ENCODE results near the gene ATP1B3.
"Not testable (repeated sequence)": the region's sequence is repeated elsewhere in the genome, so short reads cannot be mapped to it uniquely, and the experiment has no call there.

Gene ATP1B3

GRCh38 chr3:141881702-141882101 lies 5.3 kb downstream of the ATP1B3 start:
- Histone ChIP-seq H3K36me3 (ENCODE audit: control insufficient read depth, insufficient read depth, low read length) (peaks cover 5% of the 10 kb centered on the region), H3K27me3 (ENCODE audit: control insufficient read depth, insufficient read depth, low read length) (no peaks in the 10 kb centered on the region), H3K4me3 (ENCODE audit: low read depth, low read length) (no peak overlapping the region), H3K9ac (ENCODE audit: low read depth, low read length) (no peak overlapping the region), H3K4me1 (ENCODE audit: control insufficient read depth, insufficient read depth, low read length) (peaks cover 5% of the 10 kb centered on the region), H3K9me3 (ENCODE audit: control insufficient read depth, insufficient read depth, low read length) (no peaks in the 10 kb centered on the region)

DNA sequence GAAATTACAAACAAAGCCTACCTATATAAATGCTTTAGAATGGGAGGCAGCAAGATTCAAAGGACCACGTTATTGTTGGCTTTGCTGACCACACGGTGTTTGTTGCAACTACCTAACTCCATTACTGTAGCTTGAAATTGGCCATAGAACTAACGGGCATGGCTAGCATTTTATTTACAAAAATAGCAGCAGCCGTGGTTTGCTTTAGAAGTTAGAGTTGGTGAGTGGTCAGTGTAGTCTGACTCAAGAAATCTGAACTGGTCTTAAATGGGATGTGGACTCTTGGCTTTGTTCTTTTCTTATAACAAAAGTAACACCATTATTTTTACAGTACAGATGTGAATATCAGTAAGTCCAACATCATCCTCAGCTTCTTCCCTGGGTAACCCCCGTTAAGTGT lies 10.6 kb downstream of the ATP1B3 start:
- H3K4me3 ChIP-seq (ENCODE audit: low read depth, low read length) = no peak overlapping the region
- peaks cover 5% of the 10 kb centered on the region for H3K36me3 ChIP-seq (ENCODE audit: control insufficient read depth, insufficient read depth, low read length)
- H3K4me1 ChIP-seq (ENCODE audit: control insufficient read depth, insufficient read depth, low read length) = no peaks in the 10 kb centered on the region
- no peaks in the 10 kb centered on the region for H3K27me3 ChIP-seq (ENCODE audit: control insufficient read depth, insufficient read depth, low read length)
- H3K9ac ChIP-seq (ENCODE audit: low read depth, low read length) = no peak overlapping the region
- no peaks in the 10 kb centered on the region for H3K9me3 ChIP-seq (ENCODE audit: control insufficient read depth, insufficient read depth, low read length)

- H3K4me1 ChIP-seq (ENCODE audit: control insufficient read depth, insufficient read depth, low read length); H3K4me3 ChIP-seq (ENCODE audit: low read depth, low read length); H3K27me3 ChIP-seq (ENCODE audit: control insufficient read depth, insufficient read depth, low read length); H3K9me3 ChIP-seq (ENCODE audit: control insufficient read depth, insufficient read depth, low read length); H3K36me3 ChIP-seq (ENCODE audit: control insufficient read depth, insufficient read depth, low read length); H3K9ac ChIP-seq (ENCODE audit: low read depth, low read length): not testable (repeated sequence)
These were observed 12.1 kb downstream of the ATP1B3 start for GRCh38 chr3:141888548-141888947.

- Histone ChIP-seq H3K9me3 (ENCODE audit: control insufficient read depth, insufficient read depth, low read length) (no peaks in the 10 kb centered on the region), H3K27me3 (ENCODE audit: control insufficient read depth, insufficient read depth, low read length) (no peaks in the 10 kb centered on the region), H3K4me1 (ENCODE audit: control insufficient read depth, insufficient read depth, low read length) (no peaks in the 10 kb centered on the region), H3K9ac (ENCODE audit: low read depth, low read length) (no peak overlapping the region), H3K4me3 (ENCODE audit: low read depth, low read length) (no peak overlapping the region), H3K36me3 (ENCODE audit: control insufficient read depth, insufficient read depth, low read length) (no peaks in the 10 kb centered on the region)
These were observed 18.2 kb downstream of the ATP1B3 start for GRCh38 chr3:141894524-141895176.

- no peak overlapping the region for H3K4me3 ChIP-seq (ENCODE audit: low read depth, low read length)
- H3K36me3 ChIP-seq (ENCODE audit: control insufficient read depth, insufficient read depth, low read length) = peaks cover 5% of the 10 kb centered on the region
- H3K9me3 ChIP-seq (ENCODE audit: control insufficient read depth, insufficient read depth, low read length) = peaks cover 7% of the 10 kb centered on the region
- H3K9ac ChIP-seq (ENCODE audit: low read depth, low read length) = no peak overlapping the region
- no peaks in the 10 kb centered on the region for H3K4me1 ChIP-seq (ENCODE audit: control insufficient read depth, insufficient read depth, low read length)
- H3K27me3 ChIP-seq (ENCODE audit: control insufficient read depth, insufficient read depth, low read length) = no peaks in the 10 kb centered on the region
These were observed 19.3 kb downstream of the ATP1B3 start for GRCh38 chr3:141895731-141896130.

DNA sequence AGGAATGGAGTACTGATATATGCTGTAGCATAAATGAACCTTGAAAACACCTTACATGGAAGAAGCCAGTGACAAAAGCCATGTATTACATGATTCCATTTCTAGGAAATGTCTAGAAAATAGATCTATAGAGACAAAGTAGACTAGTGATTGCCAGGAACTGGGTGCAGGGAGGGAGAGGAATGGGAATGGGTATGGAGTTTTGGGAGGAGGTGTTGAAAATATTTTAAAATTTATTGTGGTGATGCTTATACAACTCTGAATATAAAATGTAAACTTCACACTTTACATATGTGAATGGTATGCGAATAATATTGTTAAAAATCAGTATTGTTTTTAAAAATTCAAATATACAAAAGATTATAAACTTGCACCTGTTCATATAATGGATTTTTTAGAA lies 22.5 kb downstream of the ATP1B3 start:
- no peaks in the 10 kb centered on the region for H3K4me1 ChIP-seq (ENCODE audit: control insufficient read depth, insufficient read depth, low read length)
- H3K4me3 ChIP-seq (ENCODE audit: low read depth, low read length) = no peak overlapping the region
- peaks cover 7% of the 10 kb centered on the region for H3K9me3 ChIP-seq (ENCODE audit: control insufficient read depth, insufficient read depth, low read length)
- H3K36me3 ChIP-seq (ENCODE audit: control insufficient read depth, insufficient read depth, low read length) = peaks cover 5% of the 10 kb centered on the region
- H3K9ac ChIP-seq (ENCODE audit: low read depth, low read length) = no peak overlapping the region
- H3K27me3 ChIP-seq (ENCODE audit: control insufficient read depth, insufficient read depth, low read length) = no peaks in the 10 kb centered on the region

GRCh38 chr3:141900343-141900742 lies 23.9 kb downstream of the ATP1B3 start:
- no peak overlapping the region for H3K4me3 ChIP-seq (ENCODE audit: low read depth, low read length)
- peaks cover 7% of the 10 kb centered on the region for H3K9me3 ChIP-seq (ENCODE audit: control insufficient read depth, insufficient read depth, low read length)
- H3K9ac ChIP-seq (ENCODE audit: low read depth, low read length) = no peak overlapping the region
- peaks cover 10% of the 10 kb centered on the region for H3K36me3 ChIP-seq (ENCODE audit: control insufficient read depth, insufficient read depth, low read length)
- H3K27me3 ChIP-seq (ENCODE audit: control insufficient read depth, insufficient read depth, low read length) = no peaks in the 10 kb centered on the region
- H3K4me1 ChIP-seq (ENCODE audit: control insufficient read depth, insufficient read depth, low read length) = no peaks in the 10 kb centered on the region

- Histone ChIP-seq H3K9ac (ENCODE audit: low read depth, low read length) (no peak overlapping the region), H3K9me3 (ENCODE audit: control insufficient read depth, insufficient read depth, low read length) (peaks cover 7% of the 10 kb centered on the region), H3K4me1 (ENCODE audit: control insufficient read depth, insufficient read depth, low read length) (no peaks in the 10 kb centered on the region), H3K27me3 (ENCODE audit: control insufficient read depth, insufficient read depth, low read length) (no peaks in the 10 kb centered on the region), H3K4me3 (ENCODE audit: low read depth, low read length) (no peak overlapping the region), H3K36me3 (ENCODE audit: control insufficient read depth, insufficient read depth, low read length) (peaks cover 10% of the 10 kb centered on the region)
These were observed 25.5 kb downstream of the ATP1B3 start for GRCh38 chr3:141901914-141902313.

DNA sequence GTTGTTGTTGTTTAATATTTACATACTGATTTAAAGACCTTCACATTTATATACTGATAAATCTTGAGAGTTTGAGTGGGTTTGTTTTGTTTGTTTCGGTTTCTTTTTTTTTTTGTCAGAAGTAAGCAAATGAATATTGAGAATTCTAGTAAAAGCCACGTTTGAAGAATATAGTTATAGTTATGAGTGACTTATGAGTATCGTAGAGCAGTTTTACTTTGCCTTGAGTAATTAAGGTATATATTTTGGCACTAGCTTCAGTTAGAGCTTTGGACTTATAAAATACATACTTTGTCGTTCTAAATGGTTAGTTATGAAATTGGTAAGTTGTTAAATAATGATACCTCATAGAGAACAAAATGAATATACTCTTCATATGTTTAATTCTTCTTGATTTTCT lies 27.8 kb downstream of the ATP1B3 start:
- Histone ChIP-seq H3K36me3 (ENCODE audit: control insufficient read depth, insufficient read depth, low read length) (peaks cover 21% of the 10 kb centered on the region), H3K4me1 (ENCODE audit: control insufficient read depth, insufficient read depth, low read length) (no peaks in the 10 kb centered on the region), H3K4me3 (ENCODE audit: low read depth, low read length) (no peak overlapping the region), H3K9me3 (ENCODE audit: control insufficient read depth, insufficient read depth, low read length) (peaks cover 7% of the 10 kb centered on the region), H3K9ac (ENCODE audit: low read depth, low read length) (no peak overlapping the region), H3K27me3 (ENCODE audit: control insufficient read depth, insufficient read depth, low read length) (no peaks in the 10 kb centered on the region)

DNA sequence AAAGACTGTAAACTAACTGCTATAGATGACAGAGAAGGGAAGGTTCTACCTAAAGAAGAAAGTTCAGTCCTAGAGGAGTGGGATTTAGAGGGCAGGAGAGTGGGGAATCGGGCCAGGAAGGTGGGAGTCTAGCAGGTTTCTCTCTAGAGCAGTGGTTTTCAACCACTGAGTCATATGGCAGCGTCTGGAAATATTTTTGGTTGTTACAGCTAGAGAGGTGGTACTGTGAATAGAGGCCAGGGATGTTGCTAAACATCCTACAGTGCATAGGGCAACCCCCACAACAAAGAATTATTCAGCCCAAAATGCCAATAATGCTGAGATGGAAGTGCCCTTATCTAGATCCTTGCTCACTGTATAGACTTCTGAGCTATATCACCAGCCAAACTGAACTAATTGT lies 28.7 kb downstream of the ATP1B3 start:
- Histone ChIP-seq H3K9me3 (ENCODE audit: control insufficient read depth, insufficient read depth, low read length) (peaks cover 4% of the 10 kb centered on the region), H3K4me1 (ENCODE audit: control insufficient read depth, insufficient read depth, low read length) (no peaks in the 10 kb centered on the region), H3K27me3 (ENCODE audit: control insufficient read depth, insufficient read depth, low read length) (no peaks in the 10 kb centered on the region), H3K9ac (ENCODE audit: low read depth, low read length) (no peak overlapping the region), H3K36me3 (ENCODE audit: control insufficient read depth, insufficient read depth, low read length) (peaks cover 18% of the 10 kb centered on the region), H3K4me3 (ENCODE audit: low read depth, low read length) (no peak overlapping the region)

DNA sequence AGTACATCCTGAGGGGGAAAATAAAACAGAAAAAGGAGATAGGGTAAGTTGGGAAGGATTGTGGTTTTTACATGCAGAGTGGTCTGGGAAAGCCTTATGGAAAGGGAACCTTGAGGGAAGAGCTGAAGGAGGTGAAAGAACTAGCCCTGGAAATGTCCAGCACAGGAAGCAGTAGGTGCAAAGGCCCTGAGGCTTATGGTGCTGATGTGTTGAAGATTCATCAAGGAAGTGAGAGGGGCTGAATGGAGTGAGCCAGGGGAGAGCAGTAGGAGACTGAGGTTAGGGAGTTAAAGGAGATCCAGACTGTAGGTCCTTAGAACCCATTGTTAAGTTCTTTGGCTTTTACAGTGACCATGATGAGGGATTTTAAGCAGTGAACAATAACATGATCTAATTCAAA lies 33.0 kb downstream of the ATP1B3 start:
- Histone ChIP-seq H3K9ac (ENCODE audit: low read depth, low read length) (no peak overlapping the region), H3K9me3 (ENCODE audit: control insufficient read depth, insufficient read depth, low read length) (no peaks in the 10 kb centered on the region), H3K27me3 (ENCODE audit: control insufficient read depth, insufficient read depth, low read length) (no peaks in the 10 kb centered on the region), H3K36me3 (ENCODE audit: control insufficient read depth, insufficient read depth, low read length) (peaks cover 16% of the 10 kb centered on the region), H3K4me1 (ENCODE audit: control insufficient read depth, insufficient read depth, low read length) (no peaks in the 10 kb centered on the region), H3K4me3 (ENCODE audit: low read depth, low read length) (no peak overlapping the region)

GRCh38 chr3:141909986-141910385 lies 33.5 kb downstream of the ATP1B3 start:
- H3K9ac ChIP-seq (ENCODE audit: low read depth, low read length); H3K27me3 ChIP-seq (ENCODE audit: control insufficient read depth, insufficient read depth, low read length); H3K4me3 ChIP-seq (ENCODE audit: low read depth, low read length); H3K4me1 ChIP-seq (ENCODE audit: control insufficient read depth, insufficient read depth, low read length); H3K9me3 ChIP-seq (ENCODE audit: control insufficient read depth, insufficient read depth, low read length): not testable (repeated sequence)
- peaks cover 15% of the 10 kb centered on the region for H3K36me3 ChIP-seq (ENCODE audit: control insufficient read depth, insufficient read depth, low read length)

Data from iPS-15b (cell line).